GM15510 (cell line): ENCODE measurements around the gene FN3K.

Experiments
- POLR2A ChIP-seq: IDR thresholded peaks from 3 replicates; pipeline ENCODE4 v1.6.1; 2011; ENCODE audit warnings: borderline replicate concordance; ENCODE audit not compliant: insufficient read length; ENCODE audit errors: extremely low read depth

The FN3K gene

DNA sequence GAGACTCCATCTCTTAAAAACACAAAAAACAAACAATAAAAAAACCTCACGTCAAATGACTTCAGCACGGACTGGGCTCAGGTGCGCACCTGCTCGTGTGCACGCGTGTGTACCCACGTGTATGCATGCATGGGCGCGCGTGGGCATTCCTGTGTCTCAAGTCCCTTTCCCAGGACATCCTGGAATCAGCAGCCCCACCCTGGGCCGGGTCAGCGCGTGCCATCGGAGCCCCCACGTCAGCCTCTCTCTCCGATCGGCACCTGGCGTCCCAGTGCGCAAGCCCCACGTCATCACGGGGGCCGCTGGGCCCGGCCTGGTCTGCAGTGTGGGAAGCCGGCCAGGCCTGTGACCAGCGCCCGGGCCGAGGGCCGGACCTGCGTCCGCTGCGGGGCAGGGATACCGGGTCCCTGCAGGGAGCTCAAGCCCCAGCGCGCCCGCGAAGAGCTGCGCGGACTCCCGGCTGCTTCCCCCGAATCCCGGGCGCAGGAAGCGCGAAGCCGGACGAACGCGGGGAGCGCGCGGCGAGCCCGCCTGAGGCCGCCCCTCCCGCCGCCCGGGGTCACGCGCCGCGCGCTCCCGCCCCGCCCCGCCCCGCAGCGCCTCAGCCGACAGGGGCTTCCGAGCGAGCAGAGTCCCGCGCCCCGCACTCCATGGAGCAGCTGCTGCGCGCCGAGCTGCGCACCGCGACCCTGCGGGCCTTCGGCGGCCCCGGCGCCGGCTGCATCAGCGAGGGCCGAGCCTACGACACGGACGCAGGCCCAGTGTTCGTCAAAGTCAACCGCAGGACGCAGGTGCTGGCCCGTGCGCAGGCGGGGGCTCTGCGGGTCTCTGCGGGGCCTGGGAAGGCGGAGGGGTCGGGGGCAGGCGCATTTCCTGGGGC, at the start of gene FN3K:
Gene FN3K, plus strand, starts transcription at position 629 of the 880 bp plus-strand sequence. Its CDS starts 22 bp downstream, at position 651.
- TF ChIP-seq POLR2A = no peak

DNA sequence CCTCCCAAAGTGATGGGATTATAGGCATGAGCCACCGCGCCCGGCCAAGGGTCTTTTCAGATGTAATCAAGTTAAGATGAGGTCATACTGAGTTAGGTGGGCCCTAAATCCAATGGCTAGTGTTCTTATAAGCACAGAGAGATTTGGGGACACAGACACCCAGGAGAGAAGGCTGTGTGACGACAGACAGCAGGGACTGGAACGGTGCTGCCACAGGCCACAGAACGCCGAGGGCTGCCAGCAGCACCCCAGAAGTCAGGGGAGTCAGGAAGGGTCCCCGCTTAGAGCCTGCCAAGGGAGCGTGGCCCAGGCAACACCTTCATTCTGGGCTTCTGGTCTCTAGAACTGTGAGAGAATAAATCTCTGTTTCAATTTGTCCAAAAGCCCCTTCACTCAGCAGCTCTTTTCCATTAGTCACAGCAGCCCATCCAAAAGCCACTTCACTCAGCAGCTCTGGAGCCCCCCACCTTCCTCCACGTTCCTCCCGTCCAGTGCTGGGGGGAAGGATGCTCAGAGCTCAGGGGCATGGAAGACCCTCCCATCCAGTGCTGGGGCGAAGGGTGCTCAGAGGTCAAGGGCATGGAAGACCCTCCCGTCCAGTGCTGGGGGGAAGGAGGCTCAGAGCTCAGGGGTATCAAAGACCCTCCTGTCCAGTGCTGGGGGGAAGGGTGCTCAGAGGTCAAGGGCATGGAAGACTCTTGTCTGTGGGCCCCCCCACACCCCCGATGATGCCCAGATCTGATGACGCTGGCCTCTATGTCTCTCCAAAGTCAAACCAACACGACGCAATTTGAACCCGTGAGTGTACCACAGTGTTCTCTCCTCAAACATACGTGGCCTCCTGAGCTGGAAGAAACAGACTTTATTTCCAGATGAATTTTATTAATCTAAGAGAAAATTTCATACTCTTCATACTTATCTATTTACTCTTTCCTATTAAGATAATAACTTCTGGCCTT, 48.8 kb upstream of the FN3K start:
- TF ChIP-seq POLR2A = no peak

DNA sequence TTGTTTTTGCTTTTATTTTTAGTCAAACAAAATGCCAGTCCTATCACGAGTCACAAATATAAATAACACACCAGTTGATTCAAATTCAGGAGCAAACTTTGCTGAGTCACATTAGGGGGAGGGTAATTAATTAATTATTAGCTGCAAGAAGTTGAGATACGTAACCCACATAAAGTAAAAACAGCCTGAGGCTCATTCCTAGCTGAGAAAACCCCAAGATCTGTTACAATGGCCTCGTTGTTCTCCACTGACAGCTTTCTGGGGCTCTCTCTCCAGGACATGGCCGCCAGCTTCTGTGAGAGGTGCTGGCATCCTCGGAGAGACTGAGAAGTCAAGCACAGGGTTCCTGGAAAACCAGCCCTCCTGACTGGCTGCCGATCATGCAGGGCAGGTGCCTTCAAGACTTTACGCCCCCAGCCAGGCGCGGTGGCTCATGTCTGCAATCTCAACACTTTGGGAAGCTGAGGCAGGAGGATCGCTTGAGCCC, 48.0 kb upstream of the FN3K start:
- no peak for TF ChIP-seq POLR2A

GRCh38 chr17:82687871-82688270, 47.5 kb upstream of the FN3K start:
- no peak for TF ChIP-seq POLR2A

GRCh38 chr17:82689077-82689476, 46.3 kb upstream of the FN3K start:
- TF ChIP-seq POLR2A = no peak

- no peak for TF ChIP-seq POLR2A
Observed at GRCh38 chr17:82690786-82691489, 44.5 kb upstream of the FN3K start.

DNA sequence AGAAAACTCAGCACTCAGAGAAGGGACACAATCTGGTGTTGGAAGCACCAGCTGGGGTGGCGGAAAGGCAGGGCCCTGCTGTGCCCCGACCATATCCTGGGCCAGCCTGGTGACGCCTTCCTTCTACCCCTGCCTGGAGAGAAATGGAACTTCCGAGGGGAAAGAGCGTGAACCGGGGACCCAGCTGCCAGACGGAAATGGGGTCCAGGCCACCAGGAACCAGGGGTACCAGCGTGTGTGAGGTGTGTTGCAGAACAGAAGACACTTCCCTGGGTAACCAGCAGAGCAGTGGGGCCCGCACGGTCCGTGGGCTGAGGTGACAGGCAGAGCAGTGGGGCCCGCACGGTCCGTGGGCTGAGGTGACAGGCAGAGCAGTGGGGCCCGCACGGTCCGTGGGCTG, 43.7 kb upstream of the FN3K start:
- TF ChIP-seq POLR2A = no peak

- no peak for TF ChIP-seq POLR2A
Observed at GRCh38 chr17:82692268-82692667, 43.1 kb upstream of the FN3K start.

- no peak for TF ChIP-seq POLR2A
Observed at GRCh38 chr17:82693168-82693867, 42.1 kb upstream of the FN3K start.

DNA sequence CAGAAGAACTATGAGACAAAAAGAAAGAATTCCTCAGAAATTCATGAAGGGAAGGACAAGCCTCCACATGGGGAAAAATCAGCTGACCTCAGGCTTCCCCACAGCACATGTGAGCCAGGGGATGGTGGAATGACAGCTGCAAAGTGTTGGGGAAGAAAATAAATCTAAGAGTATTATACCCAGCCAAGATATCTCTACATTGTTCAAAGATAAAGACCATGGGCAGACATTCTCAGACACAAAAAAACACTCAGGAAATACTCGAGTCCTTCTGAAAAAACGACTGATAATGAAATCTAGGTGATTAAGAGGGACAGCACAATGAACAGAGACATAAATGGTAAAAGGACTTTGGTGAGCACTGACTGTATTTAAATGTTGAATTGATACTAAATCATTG, 40.8 kb upstream of the FN3K start:
- TF ChIP-seq POLR2A = no peak

- no peak for TF ChIP-seq POLR2A
Observed at GRCh38 chr17:82696259-82696658, 39.2 kb upstream of the FN3K start.

- no peak for TF ChIP-seq POLR2A
Observed at GRCh38 chr17:82696916-82697807, 38.3 kb upstream of the FN3K start.

DNA sequence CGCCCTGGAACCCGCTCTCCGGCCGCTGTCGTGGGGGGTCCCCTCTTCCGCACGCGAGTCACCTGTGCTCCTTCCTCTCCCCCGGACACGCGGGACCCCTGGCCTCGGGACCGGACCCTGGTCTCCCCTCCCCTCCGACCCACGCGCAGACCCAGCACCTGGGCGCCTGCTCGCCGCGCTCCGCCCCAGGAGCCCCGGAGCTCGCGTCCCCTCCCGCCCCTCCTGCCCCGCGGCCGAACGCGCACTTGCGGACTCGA, 37.7 kb upstream of the FN3K start:
- TF ChIP-seq POLR2A = no peak
